Body of pancreas (tissue), 4 donors: ENCODE results near the gene HIP1R.

Source experiments
- CTCF ChIP-seq, 7 experiments: fragments of 450-650 bp in 4 of 7; fragments of 200-600 bp in 3 of 7; sonication (generic) in 3 of 7; IDR thresholded peaks; one replicate each; pipeline ENCODE4 v1.5.1; 2016 to 2019; ENCODE audit warnings: antibody characterized with exemption in 7 of 7
- POLR2A ChIP-seq, 3 donors: fragments of 450-650 bp; IDR thresholded peaks; one replicate each; pipeline ENCODE4 v1.6.1; 2016; ENCODE audit warnings: antibody characterized with exemption in 3 of 3, mild to moderate bottlenecking in 2 of 3

GRCh38 chr12:122851820-122852219 is 16.6 kb downstream of the HIP1R start:
- TF ChIP-seq CTCF (IDR thresholded peaks at IDR 0.05) (no peak), POLR2A (IDR thresholded peaks at IDR 0.05) (no peak)
